ENCODE results near the gene SLCO2B1.

The SLCO2B1 gene

GRCh38 chr11:75225794-75226193, 74.9 kb downstream of the SLCO2B1 start:
- no peak for DNase-seq (ENCODE audit: low read depth)
- TF ChIP-seq CTCF (IDR thresholded peaks at IDR 0.05; ENCODE audit: low read depth, low read length, missing control alignments) = no peak
- no peak overlapping the region for H3K4me3 ChIP-seq (ENCODE audit: low read depth, low read length)

GRCh38 chr11:75229466-75229865, 78.6 kb downstream of the SLCO2B1 start:
- TF ChIP-seq CTCF (IDR thresholded peaks at IDR 0.05; ENCODE audit: low read depth, low read length, missing control alignments) = no peak
- no peak for DNase-seq (ENCODE audit: low read depth)
- H3K4me3 ChIP-seq (ENCODE audit: low read depth, low read length) = no peak overlapping the region

GRCh38 chr11:75230621-75231020, 79.7 kb downstream of the SLCO2B1 start:
- no peak overlapping the region for H3K4me3 ChIP-seq (ENCODE audit: low read depth, low read length)
- TF ChIP-seq CTCF (IDR thresholded peaks at IDR 0.05; ENCODE audit: low read depth, low read length, missing control alignments) = no peak
- no peak for DNase-seq (ENCODE audit: low read depth)

GRCh38 chr11:75233754-75234172, 82.9 kb downstream of the SLCO2B1 start:
- TF ChIP-seq CTCF (IDR thresholded peaks at IDR 0.05; ENCODE audit: low read depth, low read length, missing control alignments) = no peak
- no peak for DNase-seq (ENCODE audit: low read depth)
- H3K4me3 ChIP-seq (ENCODE audit: low read depth, low read length) = no peak overlapping the region

- DNase-seq (ENCODE audit: low read depth) = no peak
- H3K4me3 ChIP-seq (ENCODE audit: low read depth, low read length) = no peak overlapping the region
- no peak for TF ChIP-seq CTCF (IDR thresholded peaks at IDR 0.05; ENCODE audit: low read depth, low read length, missing control alignments)
These were observed 85.2 kb downstream of the SLCO2B1 start for GRCh38 chr11:75236062-75236461.

- TF ChIP-seq CTCF (IDR thresholded peaks at IDR 0.05; ENCODE audit: low read depth, low read length, missing control alignments) = no peak
- DNase-seq (ENCODE audit: low read depth) = no peak
- H3K4me3 ChIP-seq (ENCODE audit: low read depth, low read length) = no peak overlapping the region
These were observed 86.1 kb downstream of the SLCO2B1 start for GRCh38 chr11:75237050-75237449.

GRCh38 chr11:75238595-75239440, 87.9 kb downstream of the SLCO2B1 start:
- TF ChIP-seq CTCF (IDR thresholded peaks at IDR 0.05; ENCODE audit: low read depth, low read length, missing control alignments) = no peak
- H3K4me3 ChIP-seq (ENCODE audit: low read depth, low read length) = no peak overlapping the region
- DNase-seq (ENCODE audit: low read depth) = no peak

Measured in GM12864 (cell line).